HG02852 (cell line): ENCODE data around the gene GUK1.
"Not testable (repeated sequence)": the region's sequence is repeated elsewhere in the genome, so short reads cannot be mapped to it uniquely, and the experiment has no call there.

Source experiments
- ATAC-seq: cut with Tn5 transposase; IDR thresholded peaks from one replicate; pipeline ENCODE4 v1.9.1; 2021; ENCODE audit warnings: mild to moderate bottlenecking, moderate library complexity; ENCODE audit not compliant: unreplicated experiment

The GUK1 gene

GRCh38 chr1:228161866-228162265 lies 21.8 kb downstream of the GUK1 start:
- no peak for ATAC-seq

GRCh38 chr1:228162286-228163006 lies 22.4 kb downstream of the GUK1 start:
- no peak for ATAC-seq

GRCh38 chr1:228163007-228163753 lies 23.1 kb downstream of the GUK1 start:
- no peak for ATAC-seq

GRCh38 chr1:228163776-228164519 lies 23.9 kb downstream of the GUK1 start:
- ATAC-seq, result no peak

- no peak for ATAC-seq
Observed at GRCh38 chr1:228164561-228165371, 24.7 kb downstream of the GUK1 start.

GRCh38 chr1:228165372-228166169 lies 25.5 kb downstream of the GUK1 start, which contains the start of gene IBA57:
Gene IBA57, plus strand, starts transcription at chr1:228165804. Its CDS starts 13 bp downstream, at chr1:228165817.
- ATAC-seq, result peak; percentile 78

GRCh38 chr1:228166170-228166936 lies 26.3 kb downstream of the GUK1 start:
- peak; percentile 17 for ATAC-seq

GRCh38 chr1:228168563-228169270 lies 28.6 kb downstream of the GUK1 start:
- no peak for ATAC-seq

- no peak for ATAC-seq
Observed at GRCh38 chr1:228169345-228169744, 29.3 kb downstream of the GUK1 start.

- ATAC-seq, result no peak
Observed at GRCh38 chr1:228170666-228171065, 30.6 kb downstream of the GUK1 start.

GRCh38 chr1:228171221-228171891 lies 31.3 kb downstream of the GUK1 start:
- no peak for ATAC-seq

GRCh38 chr1:228172591-228173527 lies 32.8 kb downstream of the GUK1 start:
- ATAC-seq, result no peak

- not testable (repeated sequence) for ATAC-seq
Observed at GRCh38 chr1:228173528-228174481, 33.7 kb downstream of the GUK1 start.

- ATAC-seq, result no peak
Observed at GRCh38 chr1:228174482-228175315, 34.6 kb downstream of the GUK1 start.
